Brain microvascular endothelial cell (primary cell): ENCODE results near the gene ATP1B4.

Source experiments
- DNase-seq: peaks from one replicate; pipeline ENCODE4 v3.0.0-alpha.2; 2020
- H3K27ac ChIP-seq: fragments of 250-450 bp; sonication (Bioruptor Pico); 2 replicates; pipeline ENCODE4 v1.5.1; 2020; ENCODE audit warnings: mild to moderate bottlenecking, moderate library complexity
- H3K27me3 ChIP-seq: fragments of 250-450 bp; sonication (Bioruptor Pico); replicated peaks from 2 replicates; pipeline ENCODE4 v1.5.1; 2020; ENCODE audit warnings: mild to moderate bottlenecking
- H3K36me3 ChIP-seq: fragments of 250-450 bp; sonication (Bioruptor Pico); replicated peaks from 2 replicates; pipeline ENCODE4 v1.5.1; 2020; ENCODE audit warnings: mild to moderate bottlenecking
- H3K4me3 ChIP-seq: 2 replicates; pipeline ENCODE4 v1.5.1; 2011; ENCODE audit warnings: low read depth, mild to moderate bottlenecking, control low read depth, low read length, moderate library complexity
- in situ Hi-C: cut with HindIII; loops from 2 replicates; pipeline ENCODE4 v1.10.0; 2017; ENCODE audit warnings: low sequenced_read_pairs, low pct_ligation_motif_present
- TF ChIP-seq, protein P1 (sequence below): IDR thresholded peaks from 2 replicates; pipeline ENCODE4 v1.5.1; 2011; ENCODE audit warnings: low read depth, mild to moderate bottlenecking, moderate library complexity, low read length, control low read depth, inconsistent platforms; ENCODE audit errors: missing control alignments

The ATP1B4 gene

DNA sequence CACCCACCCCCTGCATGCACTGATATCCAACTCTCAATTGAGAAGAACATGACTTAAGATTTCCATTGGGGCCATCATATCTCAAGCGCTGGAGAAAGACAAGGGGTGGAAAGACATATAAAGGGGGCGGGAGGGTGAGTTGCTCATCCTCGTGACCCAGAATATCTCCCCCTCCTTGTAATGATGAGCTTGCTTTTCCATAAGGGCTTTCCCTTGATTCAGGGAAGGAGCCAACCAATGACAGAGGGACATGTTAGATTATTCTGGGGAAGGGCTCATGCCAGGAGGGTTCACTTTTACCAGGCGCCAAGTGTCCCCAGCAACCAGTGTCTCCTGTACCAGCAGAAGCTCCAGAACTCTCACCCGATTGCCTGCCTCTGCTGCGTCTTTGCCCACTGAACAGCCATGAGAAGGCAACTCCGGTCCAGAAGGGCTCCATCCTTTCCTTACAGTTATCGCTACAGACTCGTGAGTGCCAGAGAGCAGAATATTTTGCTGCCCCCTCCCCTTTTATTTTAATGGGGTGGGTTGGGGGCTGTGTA, at the start of gene ATP1B4:
TSS of gene ATP1B4 (plus strand) at position 326 of the 542 bp plus-strand sequence. CDS start at position 406, 80 bp downstream.
- DNase-seq: no peak
- no peaks in the 10 kb centered on the region for H3K27me3 ChIP-seq
- TF ChIP-seq, protein P1, sequence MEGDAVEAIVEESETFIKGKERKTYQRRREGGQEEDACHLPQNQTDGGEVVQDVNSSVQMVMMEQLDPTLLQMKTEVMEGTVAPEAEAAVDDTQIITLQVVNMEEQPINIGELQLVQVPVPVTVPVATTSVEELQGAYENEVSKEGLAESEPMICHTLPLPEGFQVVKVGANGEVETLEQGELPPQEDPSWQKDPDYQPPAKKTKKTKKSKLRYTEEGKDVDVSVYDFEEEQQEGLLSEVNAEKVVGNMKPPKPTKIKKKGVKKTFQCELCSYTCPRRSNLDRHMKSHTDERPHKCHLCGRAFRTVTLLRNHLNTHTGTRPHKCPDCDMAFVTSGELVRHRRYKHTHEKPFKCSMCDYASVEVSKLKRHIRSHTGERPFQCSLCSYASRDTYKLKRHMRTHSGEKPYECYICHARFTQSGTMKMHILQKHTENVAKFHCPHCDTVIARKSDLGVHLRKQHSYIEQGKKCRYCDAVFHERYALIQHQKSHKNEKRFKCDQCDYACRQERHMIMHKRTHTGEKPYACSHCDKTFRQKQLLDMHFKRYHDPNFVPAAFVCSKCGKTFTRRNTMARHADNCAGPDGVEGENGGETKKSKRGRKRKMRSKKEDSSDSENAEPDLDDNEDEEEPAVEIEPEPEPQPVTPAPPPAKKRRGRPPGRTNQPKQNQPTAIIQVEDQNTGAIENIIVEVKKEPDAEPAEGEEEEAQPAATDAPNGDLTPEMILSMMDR: no peak
- in situ Hi-C loops: no loop called here
- H3K27ac ChIP-seq: no peak within 1 kb of the TSS
- H3K36me3 ChIP-seq: no peaks in the 10 kb centered on the region
- H3K4me3 ChIP-seq: no peak within 1 kb of the TSS

DNA sequence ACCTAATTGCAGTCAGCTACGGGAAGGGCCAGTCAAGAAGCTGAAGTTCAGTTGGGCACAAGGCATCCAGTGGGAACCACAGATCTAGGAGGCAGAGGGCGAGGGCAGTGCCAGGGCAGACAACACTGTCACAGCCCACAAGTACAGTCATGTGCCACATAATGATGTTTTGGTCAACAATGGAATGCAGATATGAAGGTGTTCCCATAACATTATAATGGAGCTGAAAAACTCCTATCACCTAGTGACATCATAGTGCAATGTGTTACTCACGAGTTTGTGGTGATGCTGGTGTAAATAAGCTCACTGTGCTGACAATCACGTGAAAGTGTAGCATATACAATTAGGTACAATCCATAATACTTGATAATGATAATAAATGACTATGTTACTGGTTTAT, 46.1 kb upstream of the ATP1B4 start:
- TF ChIP-seq, protein P1: no peak
- no peaks in the 10 kb centered on the region for H3K27me3 ChIP-seq
- no peak overlapping the region for H3K4me3 ChIP-seq
- no peak for DNase-seq
- H3K27ac ChIP-seq: no peak overlapping the region
- in situ Hi-C loops: no loop called here
- H3K36me3 ChIP-seq: no peaks in the 10 kb centered on the region

DNA sequence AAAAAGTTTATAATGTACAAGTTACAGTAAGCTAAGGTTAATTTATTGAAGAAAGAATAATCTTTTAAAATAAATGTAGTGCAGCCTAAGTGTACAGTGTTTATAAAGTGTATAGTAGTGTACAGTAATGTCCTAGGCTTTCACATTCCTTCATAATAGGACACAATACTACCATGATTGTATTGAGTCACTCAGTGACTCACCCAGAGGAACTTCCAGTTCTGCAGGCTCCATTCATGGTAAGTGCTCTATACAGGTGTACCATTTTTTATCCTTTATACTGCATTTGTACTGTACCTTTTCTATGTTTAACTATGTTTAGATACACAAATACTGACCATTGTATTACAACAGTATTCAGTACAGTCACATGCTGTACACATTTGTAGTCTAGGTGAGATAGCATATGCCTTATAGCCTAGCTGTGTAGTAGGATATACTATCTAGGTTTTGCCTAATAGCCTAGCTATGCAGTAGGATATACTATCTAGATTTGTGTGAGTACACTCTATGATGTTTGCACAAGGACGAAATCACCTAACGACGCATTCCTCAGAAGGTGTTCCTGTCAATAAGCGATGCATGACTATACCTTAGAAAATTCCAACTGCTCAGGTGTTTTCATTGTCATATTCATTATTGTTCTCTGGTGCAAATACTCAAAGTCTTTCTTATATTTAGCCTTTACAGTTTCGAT, 45.2 kb upstream of the ATP1B4 start:
- DNase-seq: no peak
- TF ChIP-seq, protein P1: no peak
- Histone ChIP-seq H3K27ac (no peak overlapping the region), H3K27me3 (no peaks in the 10 kb centered on the region), H3K4me3 (no peak overlapping the region), H3K36me3 (no peaks in the 10 kb centered on the region)
- in situ Hi-C loops: no loop called here

DNA sequence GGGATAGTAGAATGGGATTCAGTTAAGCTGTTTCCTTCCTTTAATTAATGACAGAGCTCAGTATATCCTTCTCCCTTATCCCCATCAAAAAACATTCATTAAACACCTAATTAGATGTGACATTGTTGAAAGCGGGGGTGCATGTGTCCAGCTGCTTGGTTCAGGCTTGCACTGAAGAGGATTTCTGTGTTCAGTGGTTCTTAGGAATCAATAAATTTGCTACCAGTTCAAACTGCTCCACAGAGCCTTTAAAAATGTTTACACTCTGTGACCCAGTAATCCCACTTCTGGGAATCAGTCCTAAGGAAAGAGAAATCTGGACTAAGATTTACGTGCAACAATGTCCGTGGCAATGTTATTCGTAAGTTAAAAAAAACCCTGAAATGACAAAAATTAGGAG, 43.5 kb upstream of the ATP1B4 start:
- in situ Hi-C loops: no loop called here
- no peak overlapping the region for H3K4me3 ChIP-seq
- DNase-seq: no peak
- H3K36me3 ChIP-seq: no peaks in the 10 kb centered on the region
- H3K27me3 ChIP-seq: no peaks in the 10 kb centered on the region
- H3K27ac ChIP-seq: no peak overlapping the region
- TF ChIP-seq, protein P1: no peak

- in situ Hi-C loops: no loop called here
- H3K4me3 ChIP-seq: no peak overlapping the region
- H3K27me3 ChIP-seq: no peaks in the 10 kb centered on the region
- H3K27ac ChIP-seq: no peak overlapping the region
- TF ChIP-seq, protein P1: no peak
- no peak for DNase-seq
- H3K36me3 ChIP-seq: no peaks in the 10 kb centered on the region
Observed at GRCh38 chrX:120321520-120322281, 40.2 kb upstream of the ATP1B4 start.
